T-helper 1 cell treated with Interleukin-12 subunit alpha and Interleukin-12 subunit beta and Interleukin-4 antibody, amounts not matched to agents 30 μg/mL and 1 μg/mL, for 36 hours (primary cell): Measurements from ENCODE around the gene ATP13A5.

Experiments used
- H3K27ac Mint-ChIP-seq: one replicate; pipeline ENCODE4 v1.8.0; 2021; ENCODE audit warnings: mild to moderate bottlenecking, mixed read lengths
- H3K27me3 Mint-ChIP-seq: one replicate; pipeline ENCODE4 v1.8.0; 2021; ENCODE audit warnings: low read depth, mixed read lengths
- H3K36me3 Mint-ChIP-seq: one replicate; pipeline ENCODE4 v1.8.0; 2021; ENCODE audit warnings: low read depth, mixed read lengths
- H3K4me1 Mint-ChIP-seq: one replicate; pipeline ENCODE4 v1.8.0; 2021; ENCODE audit warnings: low read depth, mixed read lengths
- H3K4me3 Mint-ChIP-seq: one replicate; pipeline ENCODE4 v1.8.0; 2021; ENCODE audit warnings: mild to moderate bottlenecking, moderate library complexity, mixed read lengths
- H3K9me3 Mint-ChIP-seq: one replicate; pipeline ENCODE4 v1.8.0; 2021; ENCODE audit warnings: mixed read lengths

The ATP13A5 gene

GRCh38 chr3:193250492-193250891 lies 128.1 kb downstream of the ATP13A5 start:
- H3K9me3 Mint-ChIP-seq, result peaks cover 29% of the 10 kb centered on the region
- H3K4me1 Mint-ChIP-seq, result no peaks in the 10 kb centered on the region
- no peak overlapping the region for H3K27ac Mint-ChIP-seq
- H3K27me3 Mint-ChIP-seq, result no peaks in the 10 kb centered on the region
- no peak overlapping the region for H3K4me3 Mint-ChIP-seq
- H3K36me3 Mint-ChIP-seq, result no peaks in the 10 kb centered on the region

- Mint-ChIP-seq H3K9me3 (peaks cover 29% of the 10 kb centered on the region), H3K27ac (no peak overlapping the region), H3K4me1 (no peaks in the 10 kb centered on the region), H3K36me3 (no peaks in the 10 kb centered on the region), H3K27me3 (peaks cover 3% of the 10 kb centered on the region), H3K4me3 (no peak overlapping the region)
Measured at GRCh38 chr3:193248848-193249468, 129.6 kb downstream of the ATP13A5 start.

GRCh38 chr3:193243571-193243970 lies 135.0 kb downstream of the ATP13A5 start:
- H3K4me1 Mint-ChIP-seq, result no peaks in the 10 kb centered on the region
- no peaks in the 10 kb centered on the region for H3K36me3 Mint-ChIP-seq
- H3K27me3 Mint-ChIP-seq, result peaks cover 36% of the 10 kb centered on the region
- peaks cover 11% of the 10 kb centered on the region for H3K9me3 Mint-ChIP-seq
- no peak overlapping the region for H3K4me3 Mint-ChIP-seq
- H3K27ac Mint-ChIP-seq, result no peak overlapping the region

- H3K4me1 Mint-ChIP-seq, result no peaks in the 10 kb centered on the region
- no peaks in the 10 kb centered on the region for H3K9me3 Mint-ChIP-seq
- H3K27ac Mint-ChIP-seq, result no peak overlapping the region
- peaks cover 36% of the 10 kb centered on the region for H3K27me3 Mint-ChIP-seq
- H3K36me3 Mint-ChIP-seq, result no peaks in the 10 kb centered on the region
- H3K4me3 Mint-ChIP-seq, result no peak overlapping the region
Measured at GRCh38 chr3:193241716-193242115, 136.8 kb downstream of the ATP13A5 start.

GRCh38 chr3:193240850-193241706 lies 137.5 kb downstream of the ATP13A5 start, which contains the start of gene PLAAT1:
TSS of gene PLAAT1 (plus strand) at chr3:193241222. CDS start at chr3:193255651, 14,429 bp downstream.
- Mint-ChIP-seq H3K36me3 (no peaks in the 10 kb centered on the region), H3K4me3 (no peak within 1 kb of the TSS), H3K27me3 (peaks cover 36% of the 10 kb centered on the region), H3K27ac (no peak within 1 kb of the TSS), H3K9me3 (no peaks in the 10 kb centered on the region), H3K4me1 (no peaks in the 10 kb centered on the region)

- Mint-ChIP-seq H3K4me1 (no peaks in the 10 kb centered on the region), H3K9me3 (no peaks in the 10 kb centered on the region), H3K4me3 (no peak overlapping the region), H3K27ac (no peak overlapping the region), H3K36me3 (no peaks in the 10 kb centered on the region), H3K27me3 (peaks cover 36% of the 10 kb centered on the region)
Measured at GRCh38 chr3:193240436-193240849, 138.1 kb downstream of the ATP13A5 start.

GRCh38 chr3:193237030-193237429 lies 141.5 kb downstream of the ATP13A5 start:
- Mint-ChIP-seq H3K4me3 (no peak overlapping the region), H3K4me1 (no peaks in the 10 kb centered on the region), H3K27ac (no peak overlapping the region), H3K36me3 (no peaks in the 10 kb centered on the region), H3K9me3 (no peaks in the 10 kb centered on the region), H3K27me3 (peaks cover 23% of the 10 kb centered on the region)

GRCh38 chr3:193236599-193236998 lies 142.0 kb downstream of the ATP13A5 start:
- H3K4me1 Mint-ChIP-seq, result no peaks in the 10 kb centered on the region
- no peak overlapping the region for H3K27ac Mint-ChIP-seq
- H3K4me3 Mint-ChIP-seq, result no peak overlapping the region
- no peaks in the 10 kb centered on the region for H3K36me3 Mint-ChIP-seq
- H3K27me3 Mint-ChIP-seq, result peaks cover 19% of the 10 kb centered on the region
- no peaks in the 10 kb centered on the region for H3K9me3 Mint-ChIP-seq

- Mint-ChIP-seq H3K36me3 (no peaks in the 10 kb centered on the region), H3K4me1 (no peaks in the 10 kb centered on the region), H3K4me3 (no peak overlapping the region), H3K9me3 (no peaks in the 10 kb centered on the region), H3K27ac (no peak overlapping the region), H3K27me3 (no peaks in the 10 kb centered on the region)
Measured at GRCh38 chr3:193231201-193231600, 147.4 kb downstream of the ATP13A5 start.

- Mint-ChIP-seq H3K4me1 (no peaks in the 10 kb centered on the region), H3K4me3 (no peak overlapping the region), H3K36me3 (no peaks in the 10 kb centered on the region), H3K9me3 (no peaks in the 10 kb centered on the region), H3K27ac (no peak overlapping the region), H3K27me3 (no peaks in the 10 kb centered on the region)
Measured at GRCh38 chr3:193230610-193231009, 147.9 kb downstream of the ATP13A5 start.

GRCh38 chr3:193229851-193230420 lies 148.6 kb downstream of the ATP13A5 start:
- H3K9me3 Mint-ChIP-seq, result no peaks in the 10 kb centered on the region
- no peaks in the 10 kb centered on the region for H3K36me3 Mint-ChIP-seq
- H3K27me3 Mint-ChIP-seq, result no peaks in the 10 kb centered on the region
- no peak overlapping the region for H3K27ac Mint-ChIP-seq
- no peak overlapping the region for H3K4me3 Mint-ChIP-seq
- H3K4me1 Mint-ChIP-seq, result no peaks in the 10 kb centered on the region

GRCh38 chr3:193228206-193228605 lies 150.3 kb downstream of the ATP13A5 start:
- H3K9me3 Mint-ChIP-seq, result no peaks in the 10 kb centered on the region
- no peak overlapping the region for H3K27ac Mint-ChIP-seq
- H3K27me3 Mint-ChIP-seq, result no peaks in the 10 kb centered on the region

GRCh38 chr3:193225302-193226125 lies 153.0 kb downstream of the ATP13A5 start:
- Mint-ChIP-seq H3K4me1 (no peaks in the 10 kb centered on the region), H3K4me3 (no peak overlapping the region), H3K27ac (no peak overlapping the region), H3K27me3 (no peaks in the 10 kb centered on the region), H3K36me3 (no peaks in the 10 kb centered on the region), H3K9me3 (no peaks in the 10 kb centered on the region)

More at GRCh38 chr3:193228206-193228605, 150.3 kb downstream of the ATP13A5 start:
- Mint-ChIP-seq H3K36me3 (no peaks in the 10 kb centered on the region), H3K4me3 (no peak overlapping the region), H3K4me1 (no peaks in the 10 kb centered on the region)
